Measurements from ENCODE around the gene CD300H. TPM values are rescaled to one million over a fixed set of nuclear protein-coding genes. Genes with fewer than 3 reads are reported as not detected.

The CD300H gene
- total RNA-seq, 2 experiments from 2014 or later = not detected

DNA sequence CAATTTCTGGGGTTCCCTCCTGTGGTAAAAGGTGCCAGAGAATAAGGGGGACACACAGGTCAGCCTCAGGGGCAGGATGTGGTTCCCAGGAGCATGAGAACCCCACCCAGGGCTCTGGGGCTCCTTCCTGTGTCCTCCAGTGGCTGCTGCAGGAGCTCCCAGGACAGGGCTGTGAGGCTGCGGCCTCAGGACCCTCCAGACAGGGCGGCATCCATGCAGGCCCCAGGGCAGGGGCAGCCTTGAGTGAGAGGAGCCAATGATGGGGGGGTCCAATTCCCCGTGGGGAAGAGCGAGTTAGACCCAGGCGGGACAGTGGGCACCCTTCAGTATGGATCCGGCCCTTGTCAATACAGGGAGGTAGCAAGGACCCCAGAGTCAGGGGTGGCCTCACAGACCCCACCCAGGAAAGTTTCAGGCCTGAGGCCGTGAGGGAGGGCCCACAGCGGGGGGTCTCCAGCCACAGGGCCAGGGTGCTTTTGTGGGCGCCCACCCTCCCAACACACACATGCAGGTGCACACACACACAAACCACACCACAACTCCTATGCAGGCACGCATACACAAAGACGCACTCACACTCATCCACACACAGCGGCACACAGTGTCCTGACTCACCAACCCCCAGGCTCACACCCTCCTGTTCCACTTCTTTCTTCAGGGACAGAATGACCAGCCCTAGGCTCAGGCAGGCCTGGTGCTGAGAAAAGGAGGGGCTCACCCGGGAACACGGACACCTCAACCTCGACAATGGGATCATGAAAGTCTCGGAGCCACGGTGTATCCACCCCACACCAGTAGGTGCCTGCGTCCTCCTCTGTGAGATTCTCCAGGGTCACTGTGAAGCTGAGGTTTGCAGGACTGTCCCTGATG lies 23.2 kb downstream of the CD300H start:
- POLR2A ChIA-PET = no interaction called here
- H3K36me3 Mint-ChIP-seq (ENCODE audit: low read depth) = no peaks in the 10 kb centered on the region
- intact Hi-C loops (cut with micrococcal nuclease) = no loop called here
- H3K9me3 Mint-ChIP-seq = no peaks in the 10 kb centered on the region
- no peak for TF ChIP-seq CTCF (IDR thresholded peaks at IDR 0.05)
- H3K4me1 Mint-ChIP-seq (ENCODE audit: low read depth) = peaks cover 7% of the 10 kb centered on the region
- no peak overlapping the region for H3K4me3 Mint-ChIP-seq
- no peak overlapping the region for H3K27ac Mint-ChIP-seq
- CTCF ChIA-PET = no interaction called here
- DNase-seq (no peak), ATAC-seq (no peak)
- H3K27me3 Mint-ChIP-seq = no peaks in the 10 kb centered on the region

- DNase-seq = no peak
- CTCF ChIA-PET = no interaction called here
- no peak overlapping the region for H3K4me3 Mint-ChIP-seq
- intact Hi-C loops (cut with micrococcal nuclease) = no loop called here
- H3K27ac Mint-ChIP-seq = no peak overlapping the region
- POLR2A ChIA-PET = no interaction called here
- no peak for TF ChIP-seq CTCF (IDR thresholded peaks at IDR 0.05)
- no peaks in the 10 kb centered on the region for H3K36me3 Mint-ChIP-seq (ENCODE audit: low read depth)
- no peaks in the 10 kb centered on the region for H3K27me3 Mint-ChIP-seq
- H3K9me3 Mint-ChIP-seq = no peaks in the 10 kb centered on the region
- H3K4me1 Mint-ChIP-seq (ENCODE audit: low read depth) = peaks cover 7% of the 10 kb centered on the region
- no peak for ATAC-seq
These were observed 23.9 kb downstream of the CD300H start for GRCh38 chr17:74543406-74543805.

DNA sequence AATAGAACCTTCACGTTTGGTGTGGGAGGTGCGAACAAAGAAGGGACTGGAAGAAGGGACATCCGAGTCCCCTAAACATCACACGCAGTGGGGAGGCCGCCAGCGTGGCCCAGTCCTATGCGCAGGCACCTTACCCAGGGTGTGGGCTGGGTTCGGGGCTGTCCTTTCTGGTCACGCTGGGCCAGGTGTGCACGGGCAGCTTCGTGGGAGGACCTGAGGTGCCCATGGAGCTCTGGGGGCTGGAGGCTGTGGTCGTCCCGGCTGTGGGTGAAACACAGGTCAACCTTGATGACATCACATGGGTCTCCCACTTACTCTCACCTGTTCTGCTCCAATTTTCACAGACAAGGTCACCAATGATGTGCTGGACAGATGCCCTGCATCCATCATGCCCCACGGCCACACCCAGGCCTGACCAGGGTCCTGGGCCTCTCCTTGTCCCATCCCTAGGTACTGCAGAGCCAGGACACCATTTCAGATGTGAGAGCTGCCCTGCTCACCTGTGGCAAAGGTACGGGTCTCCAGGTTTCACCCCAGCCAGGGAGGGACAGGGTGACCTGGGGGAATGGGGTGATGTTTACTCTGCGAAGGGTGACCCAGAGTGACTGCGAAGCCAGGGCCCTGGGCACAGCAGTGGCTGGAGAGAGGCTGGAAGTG lies 24.5 kb downstream of the CD300H start:
- intact Hi-C loops (cut with micrococcal nuclease) = no loop called here
- peaks cover 4% of the 10 kb centered on the region for H3K4me1 Mint-ChIP-seq (ENCODE audit: low read depth)
- ChIA-PET CTCF (no interaction called here), POLR2A (no interaction called here)
- no peaks in the 10 kb centered on the region for H3K9me3 Mint-ChIP-seq
- no peak for TF ChIP-seq CTCF (IDR thresholded peaks at IDR 0.05)
- no peaks in the 10 kb centered on the region for H3K27me3 Mint-ChIP-seq
- H3K36me3 Mint-ChIP-seq (ENCODE audit: low read depth) = no peaks in the 10 kb centered on the region
- H3K4me3 Mint-ChIP-seq = no peak overlapping the region
- H3K27ac Mint-ChIP-seq = no peak overlapping the region
- DNase-seq (no peak), ATAC-seq (no peak)

DNA sequence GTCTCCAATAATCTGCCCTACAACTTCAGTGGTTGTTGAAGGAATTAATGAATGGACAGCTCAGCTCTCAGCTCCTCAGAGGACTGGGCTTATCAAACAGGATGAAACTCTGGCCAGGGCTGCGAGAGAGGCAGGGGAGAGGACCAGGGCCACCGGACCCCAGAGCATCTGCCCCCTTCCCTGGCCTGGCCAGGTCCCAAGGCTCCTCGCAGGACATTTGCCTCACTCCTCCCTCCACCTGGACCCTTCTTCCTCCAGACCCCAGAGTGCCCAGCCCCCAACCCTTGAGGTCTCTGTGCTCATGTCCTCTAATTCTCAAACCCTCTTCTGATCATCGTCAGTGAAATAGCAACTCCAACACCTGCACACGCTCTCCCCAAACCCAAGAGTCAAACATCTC lies 25.1 kb downstream of the CD300H start:
- no peaks in the 10 kb centered on the region for H3K36me3 Mint-ChIP-seq (ENCODE audit: low read depth)
- no peaks in the 10 kb centered on the region for H3K4me1 Mint-ChIP-seq (ENCODE audit: low read depth)
- no peak overlapping the region for H3K4me3 Mint-ChIP-seq
- ATAC-seq (no peak), DNase-seq (no peak)
- no peak overlapping the region for H3K27ac Mint-ChIP-seq
- ChIA-PET CTCF (no interaction called here), POLR2A (interaction anchor here (1.0 kb wide), 1 partner anchor 84 kb away, joined by 3 read pairs; no protein-coding TSS in a partner anchor)
- TF ChIP-seq CTCF (IDR thresholded peaks at IDR 0.05) = no peak
- no peaks in the 10 kb centered on the region for H3K27me3 Mint-ChIP-seq
- H3K9me3 Mint-ChIP-seq = no peaks in the 10 kb centered on the region
- intact Hi-C loops (cut with micrococcal nuclease) = no loop called here
